SK-N-SH treated with all-trans-retinoic acid at 6 μM for 48 hours (cell line): ENCODE measurements around the gene BMPR1B.

Source experiments
- ATAC-seq: fragments of 200-7000 bp; cut with Tn5 transposase; 3 replicates; pipeline ENCODE4 v1.9.1; 2020; ENCODE audit warnings: mild to moderate bottlenecking, moderate library complexity
- ARNTL ChIP-seq: fragments of 450-650 bp; formaldehyde crosslinking; IDR thresholded peaks from 2 replicates; pipeline ENCODE4 v1.5.0; 2020; ENCODE audit warnings: low read depth, mild to moderate bottlenecking, moderate library complexity, borderline replicate concordance
- CSDC2 ChIP-seq: fragments of 250-450 bp; sonication (Bioruptor Pico); IDR thresholded peaks from 2 replicates; pipeline ENCODE4 v1.5.0; 2020; ENCODE audit warnings: mild to moderate bottlenecking, moderate library complexity
- ESRRG ChIP-seq: fragments of 250-450 bp; sonication (Bioruptor Pico); IDR thresholded peaks from 2 replicates; pipeline ENCODE4 v1.6.1; 2021; ENCODE audit warnings: mild to moderate bottlenecking
- GLIS3 ChIP-seq: fragments of 250-450 bp; sonication (Bioruptor Pico); IDR thresholded peaks from 2 replicates; pipeline ENCODE4 v1.5.0; 2020; ENCODE audit warnings: mild to moderate bottlenecking, moderate library complexity
- ISL1 ChIP-seq: fragments of 250-450 bp; sonication (Bioruptor Pico); IDR thresholded peaks from 2 replicates; pipeline ENCODE4 v2.1.2; 2022; ENCODE audit warnings: mild to moderate bottlenecking, moderate library complexity
- OSR1 ChIP-seq: fragments of 250-450 bp; sonication (Bioruptor Pico); IDR thresholded peaks from 2 replicates; pipeline ENCODE4 v1.8.0; 2022; ENCODE audit warnings: moderate library complexity, mild to moderate bottlenecking, inconsistent platforms
- PPARA ChIP-seq: fragments of 250-450 bp; sonication (Bioruptor Pico); IDR thresholded peaks from 2 replicates; pipeline ENCODE4 v1.5.0; 2020; ENCODE audit warnings: mild to moderate bottlenecking, borderline replicate concordance
- RARB ChIP-seq: fragments of 250-450 bp; sonication (Bioruptor Pico); IDR thresholded peaks from 2 replicates; pipeline ENCODE4 v1.8.0; 2021; ENCODE audit warnings: mild to moderate bottlenecking, moderate library complexity
- SNAI2 ChIP-seq: fragments of 250-450 bp; sonication (Bioruptor Pico); IDR thresholded peaks from 2 replicates; pipeline ENCODE4 v1.5.0; 2020; ENCODE audit warnings: mild to moderate bottlenecking, moderate library complexity
- TCF4 ChIP-seq: fragments of 250-450 bp; sonication (Bioruptor Pico); IDR thresholded peaks from 2 replicates; pipeline ENCODE4 v1.8.0; 2021; ENCODE audit warnings: mild to moderate bottlenecking, moderate library complexity, borderline replicate concordance
- ZC3H10 ChIP-seq: fragments of 250-450 bp; sonication (Bioruptor Pico); IDR thresholded peaks from 2 replicates; pipeline ENCODE4 v1.5.1; 2021; ENCODE audit warnings: mild to moderate bottlenecking, moderate library complexity
- ZFP3 ChIP-seq: fragments of 250-450 bp; sonication (Bioruptor Pico); IDR thresholded peaks from 2 replicates; pipeline ENCODE4 v1.5.0; 2020; ENCODE audit warnings: mild to moderate bottlenecking, moderate library complexity
- ZFP30 ChIP-seq: fragments of 450-650 bp; formaldehyde crosslinking; IDR thresholded peaks from 2 replicates; pipeline ENCODE4 v1.5.0; 2022; ENCODE audit warnings: mild to moderate bottlenecking, moderate library complexity
- ZNF565 ChIP-seq: fragments of 450-650 bp; formaldehyde crosslinking; conservative IDR thresholded peaks from 2 replicates; pipeline ENCODE4 v1.5.0; 2020; ENCODE audit warnings: low read depth, mild to moderate bottlenecking, moderate library complexity
- ZNF70 ChIP-seq: fragments of 450-650 bp; formaldehyde crosslinking; IDR thresholded peaks from 2 replicates; pipeline ENCODE4 v1.5.0; 2020; ENCODE audit warnings: mild to moderate bottlenecking, moderate library complexity
- ZNF8 ChIP-seq: fragments of 450-650 bp; formaldehyde crosslinking; IDR thresholded peaks from 2 replicates; pipeline ENCODE4 v1.5.0; 2020; ENCODE audit warnings: mild to moderate bottlenecking, moderate library complexity
- TF ChIP-seq, protein P1 (sequence below): fragments of 250-450 bp; sonication (Bioruptor Pico); IDR thresholded peaks from 2 replicates; pipeline ENCODE4 v1.5.1; 2021; ENCODE audit warnings: mild to moderate bottlenecking, moderate library complexity
- TF ChIP-seq, protein P2 (sequence below): fragments of 250-450 bp; sonication (Bioruptor Pico); IDR thresholded peaks from 2 replicates; pipeline ENCODE4 v1.8.0; 2020; ENCODE audit warnings: mild to moderate bottlenecking, moderate library complexity, borderline replicate concordance
- TF ChIP-seq, protein P3 (sequence below): fragments of 250-450 bp; sonication (Bioruptor Pico); IDR thresholded peaks from 2 replicates; pipeline ENCODE4 v1.5.1; 2020; ENCODE audit warnings: low read depth, mild to moderate bottlenecking, moderate library complexity

The BMPR1B gene

DNA sequence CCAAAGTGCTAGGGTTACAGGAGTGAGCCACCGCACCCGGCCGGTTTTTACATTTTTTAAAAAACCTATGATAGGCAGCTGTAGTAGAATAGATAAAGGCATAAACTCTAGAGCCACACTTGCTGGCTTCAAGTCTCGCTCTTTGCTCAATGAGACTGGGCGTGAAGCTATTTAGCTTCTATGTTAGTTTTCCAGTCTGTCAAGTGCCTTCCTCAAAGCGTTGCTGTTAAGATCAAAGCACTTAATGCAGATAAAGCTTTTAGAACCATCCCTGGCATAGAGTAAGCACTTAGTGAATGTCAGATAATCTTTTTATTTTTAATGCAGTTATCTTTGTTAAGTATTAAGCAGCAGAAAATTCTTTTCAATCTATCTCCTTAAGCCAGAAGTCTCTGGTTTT, 42.0 kb upstream of the BMPR1B start:
- TF ChIP-seq ISL1 (CRISPR knock-in tag), result peak; percentile 50
- TF ChIP-seq ZC3H10 (CRISPR knock-in tag), result no peak
- no peak for ATAC-seq

DNA sequence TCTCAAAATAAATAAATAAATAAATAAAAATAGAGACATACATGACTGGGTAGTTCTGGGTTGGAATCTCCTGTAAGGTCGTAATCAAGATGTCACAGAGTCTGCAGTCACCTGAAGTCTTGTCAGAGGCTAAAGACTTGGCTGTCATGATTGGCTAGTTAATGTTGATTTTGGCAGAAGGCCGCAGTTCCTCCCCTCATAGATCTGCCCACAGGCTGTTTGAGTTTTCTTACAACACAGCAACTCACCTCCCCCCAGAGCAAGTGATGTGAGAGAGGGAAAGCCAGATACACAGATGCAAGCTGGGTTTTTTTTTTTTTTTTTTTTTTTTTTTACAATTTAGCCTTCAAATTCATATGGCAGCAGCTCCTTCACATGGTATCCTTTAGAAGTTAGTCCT, 36.4 kb upstream of the BMPR1B start:
- TF ChIP-seq ZNF8 (CRISPR knock-in tag) (no peak), PPARA (CRISPR knock-in tag) (no peak), ZNF565 (no peak), ZFP3 (CRISPR knock-in tag) (no peak), TCF4 (no peak), OSR1 (CRISPR knock-in tag) (no peak), CSDC2 (CRISPR knock-in tag) (no peak), ZC3H10 (CRISPR knock-in tag) (no peak), SNAI2 (CRISPR knock-in tag) (no peak), ESRRG (CRISPR knock-in tag) (no peak), RARB (CRISPR knock-in tag) (no peak), GLIS3 (CRISPR knock-in tag) (no peak)
- TF ChIP-seq, protein P1, sequence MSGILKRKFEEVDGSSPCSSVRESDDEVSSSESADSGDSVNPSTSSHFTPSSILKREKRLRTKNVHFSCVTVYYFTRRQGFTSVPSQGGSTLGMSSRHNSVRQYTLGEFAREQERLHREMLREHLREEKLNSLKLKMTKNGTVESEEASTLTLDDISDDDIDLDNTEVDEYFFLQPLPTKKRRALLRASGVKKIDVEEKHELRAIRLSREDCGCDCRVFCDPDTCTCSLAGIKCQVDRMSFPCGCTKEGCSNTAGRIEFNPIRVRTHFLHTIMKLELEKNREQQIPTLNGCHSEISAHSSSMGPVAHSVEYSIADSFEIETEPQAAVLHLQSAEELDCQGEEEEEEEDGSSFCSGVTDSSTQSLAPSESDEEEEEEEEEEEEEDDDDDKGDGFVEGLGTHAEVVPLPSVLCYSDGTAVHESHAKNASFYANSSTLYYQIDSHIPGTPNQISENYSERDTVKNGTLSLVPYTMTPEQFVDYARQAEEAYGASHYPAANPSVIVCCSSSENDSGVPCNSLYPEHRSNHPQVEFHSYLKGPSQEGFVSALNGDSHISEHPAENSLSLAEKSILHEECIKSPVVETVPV (CRISPR knock-in tag), result no peak
- TF ChIP-seq, protein P2, sequence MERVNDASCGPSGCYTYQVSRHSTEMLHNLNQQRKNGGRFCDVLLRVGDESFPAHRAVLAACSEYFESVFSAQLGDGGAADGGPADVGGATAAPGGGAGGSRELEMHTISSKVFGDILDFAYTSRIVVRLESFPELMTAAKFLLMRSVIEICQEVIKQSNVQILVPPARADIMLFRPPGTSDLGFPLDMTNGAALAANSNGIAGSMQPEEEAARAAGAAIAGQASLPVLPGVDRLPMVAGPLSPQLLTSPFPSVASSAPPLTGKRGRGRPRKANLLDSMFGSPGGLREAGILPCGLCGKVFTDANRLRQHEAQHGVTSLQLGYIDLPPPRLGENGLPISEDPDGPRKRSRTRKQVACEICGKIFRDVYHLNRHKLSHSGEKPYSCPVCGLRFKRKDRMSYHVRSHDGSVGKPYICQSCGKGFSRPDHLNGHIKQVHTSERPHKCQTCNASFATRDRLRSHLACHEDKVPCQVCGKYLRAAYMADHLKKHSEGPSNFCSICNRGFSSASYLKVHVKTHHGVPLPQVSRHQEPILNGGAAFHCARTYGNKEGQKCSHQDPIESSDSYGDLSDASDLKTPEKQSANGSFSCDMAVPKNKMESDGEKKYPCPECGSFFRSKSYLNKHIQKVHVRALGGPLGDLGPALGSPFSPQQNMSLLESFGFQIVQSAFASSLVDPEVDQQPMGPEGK, result no peak
- ATAC-seq, result no peak

DNA sequence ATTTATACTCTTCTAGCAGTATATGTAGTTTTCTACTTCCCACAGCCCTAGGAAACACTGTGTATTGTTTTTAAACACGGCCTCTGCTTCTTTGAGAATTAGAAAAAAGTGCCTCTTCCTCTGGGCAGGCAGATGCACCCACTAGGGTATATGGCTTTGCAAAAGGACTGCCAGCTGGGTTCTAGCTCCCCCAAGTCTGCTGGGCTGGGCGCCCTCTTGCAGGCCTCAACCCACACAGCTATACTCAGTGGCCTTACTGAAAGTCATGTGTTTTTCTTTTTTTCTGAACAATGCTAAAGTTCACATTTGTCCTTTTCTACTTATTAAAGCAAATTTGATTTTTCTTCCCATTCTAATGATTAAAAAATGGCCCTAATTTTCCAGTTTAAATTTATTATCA, 35.5 kb upstream of the BMPR1B start:
- ATAC-seq, result no peak
- TF ChIP-seq ESRRG (CRISPR knock-in tag) (no peak), CSDC2 (CRISPR knock-in tag) (no peak), ZFP30 (CRISPR knock-in tag) (no peak), ZC3H10 (CRISPR knock-in tag) (no peak), OSR1 (CRISPR knock-in tag) (no peak), PPARA (CRISPR knock-in tag) (no peak), ZFP3 (CRISPR knock-in tag) (no peak), ZNF70 (CRISPR knock-in tag) (no peak), GLIS3 (CRISPR knock-in tag) (no peak)
- TF ChIP-seq, protein P2, result no peak
- TF ChIP-seq, protein P3, sequence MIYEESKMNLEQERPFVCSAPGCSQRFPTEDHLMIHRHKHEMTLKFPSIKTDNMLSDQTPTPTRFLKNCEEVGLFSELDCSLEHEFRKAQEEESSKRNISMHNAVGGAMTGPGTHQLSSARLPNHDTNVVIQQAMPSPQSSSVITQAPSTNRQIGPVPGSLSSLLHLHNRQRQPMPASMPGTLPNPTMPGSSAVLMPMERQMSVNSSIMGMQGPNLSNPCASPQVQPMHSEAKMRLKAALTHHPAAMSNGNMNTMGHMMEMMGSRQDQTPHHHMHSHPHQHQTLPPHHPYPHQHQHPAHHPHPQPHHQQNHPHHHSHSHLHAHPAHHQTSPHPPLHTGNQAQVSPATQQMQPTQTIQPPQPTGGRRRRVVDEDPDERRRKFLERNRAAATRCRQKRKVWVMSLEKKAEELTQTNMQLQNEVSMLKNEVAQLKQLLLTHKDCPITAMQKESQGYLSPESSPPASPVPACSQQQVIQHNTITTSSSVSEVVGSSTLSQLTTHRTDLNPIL (CRISPR knock-in tag), result no peak

DNA sequence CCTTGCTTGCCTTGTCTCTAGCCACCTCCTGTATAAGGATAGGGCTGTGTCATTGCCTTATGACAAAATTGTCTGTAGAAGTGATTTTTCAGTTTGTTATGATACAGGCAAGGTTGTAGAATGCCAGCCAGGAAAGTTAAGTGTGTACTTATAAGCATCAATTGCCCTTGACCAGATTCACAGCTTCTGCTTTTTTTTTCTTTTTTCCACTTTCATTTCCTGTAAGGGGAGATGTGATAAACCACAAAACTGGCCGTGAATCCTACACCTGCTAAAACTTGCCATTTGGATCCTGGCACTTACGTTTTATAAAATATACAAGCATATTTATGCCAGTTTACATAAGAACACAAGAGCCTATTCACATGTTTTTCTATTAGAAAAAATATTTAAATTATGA, 35.0 kb upstream of the BMPR1B start:
- ATAC-seq, result no peak
- no peak for TF ChIP-seq ZNF8 (CRISPR knock-in tag)
- TF ChIP-seq ISL1 (CRISPR knock-in tag), result no peak
- no peak for TF ChIP-seq ARNTL
- no peak for TF ChIP-seq PPARA (CRISPR knock-in tag)
- TF ChIP-seq TCF4, result no peak
- TF ChIP-seq ESRRG (CRISPR knock-in tag), result no peak
- TF ChIP-seq, all 23 proteins: peak for 0

DNA sequence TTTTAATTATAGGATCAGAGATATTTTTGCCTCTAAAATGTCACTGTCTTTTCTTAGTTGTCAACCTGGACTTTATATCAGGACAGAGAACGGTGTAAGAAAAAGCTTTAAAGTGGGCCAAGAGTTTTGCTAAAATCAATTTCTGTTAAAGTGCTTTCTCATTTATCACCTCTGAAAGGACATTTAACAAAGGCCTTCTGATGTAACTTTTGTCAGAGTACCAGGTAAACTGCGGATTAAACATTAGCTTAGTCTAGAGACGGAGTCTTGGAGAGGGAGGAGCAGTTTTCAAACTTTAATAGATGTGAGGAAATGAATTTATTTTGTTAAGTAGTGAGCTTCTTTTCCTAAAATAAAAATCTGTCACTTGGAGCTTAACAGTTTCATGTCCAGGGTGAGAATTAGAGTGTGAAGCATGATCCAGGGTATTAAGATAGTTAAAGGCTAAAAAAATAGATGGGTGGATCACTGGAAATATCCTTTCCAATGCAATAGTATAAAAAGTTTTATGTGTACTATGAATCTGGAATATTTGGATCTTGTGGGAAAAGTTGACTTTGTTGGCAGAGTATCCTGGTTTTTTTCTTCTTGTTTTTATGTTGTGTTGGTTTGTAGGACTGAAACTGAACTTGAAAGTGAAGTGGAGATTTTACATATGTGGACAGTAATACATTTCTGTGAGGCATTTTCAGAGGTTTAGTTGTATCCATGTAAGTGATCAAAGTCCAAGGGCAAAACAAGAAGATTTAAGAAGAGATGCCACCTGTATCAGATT, 33.6 kb upstream of the BMPR1B start:
- no peak for TF ChIP-seq TCF4
- ATAC-seq, result no peak
